ENCODE results near the gene OR10V1. TPM values are rescaled to one million over a fixed set of nuclear protein-coding genes. Genes with fewer than 3 reads are reported as not detected.
A peak's percentile ranks its signal among the peaks of the same experiment; 100 is the strongest.

Gene OR10V1
- total and polyA plus RNA-seq, 2 experiments from 2014 or later = not detected

DNA sequence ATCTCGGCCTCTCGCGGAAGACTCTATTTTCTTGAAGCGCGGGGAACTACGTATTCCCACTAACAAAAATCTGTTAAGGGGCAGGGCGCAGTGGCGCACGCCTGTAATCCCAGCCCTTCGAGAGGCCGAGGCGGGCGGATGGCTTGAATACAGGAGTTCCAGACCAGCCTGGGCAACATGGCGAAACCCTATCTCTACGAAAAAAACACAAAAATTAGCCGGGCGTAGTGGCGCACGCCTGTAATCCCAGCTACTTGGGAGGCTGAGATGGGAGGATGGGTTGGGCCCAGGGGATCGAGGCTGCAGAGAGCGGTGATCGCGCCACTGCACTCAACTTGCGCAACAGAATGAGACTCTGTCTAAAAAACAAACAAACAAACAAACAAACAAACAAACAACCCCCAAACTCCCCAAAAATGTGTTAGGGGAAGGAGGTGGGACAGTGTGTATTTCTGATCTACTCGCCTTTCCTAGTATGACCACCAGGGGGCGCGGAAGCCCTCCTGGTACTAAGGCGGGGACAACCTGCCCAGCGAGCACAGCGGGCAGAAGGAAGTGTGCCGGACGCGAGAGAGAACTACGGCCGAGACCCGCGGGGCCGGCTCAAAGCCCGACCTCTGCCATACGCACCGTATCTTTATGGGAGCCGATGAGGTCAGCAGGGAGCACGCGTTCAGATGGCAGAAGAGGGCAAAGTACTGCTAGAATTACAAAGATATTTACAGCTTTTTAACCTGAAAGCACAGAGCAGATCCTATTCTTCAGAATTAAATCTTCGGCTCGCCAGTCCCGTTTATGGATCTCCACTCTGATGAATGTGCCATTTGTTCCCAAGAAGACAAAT lies 40.2 kb upstream of the OR10V1 start:
- Histone ChIP-seq H3K4me2 (peak overlapping the region; percentile 95), H4K20me1 (replicated peaks; ENCODE audit: insufficient read depth) (peaks cover 13% of the 10 kb centered on the region), H3F3A (replicated peaks; ENCODE audit: low read depth) (peaks cover 10% of the 10 kb centered on the region; the same call in 1 of the 2 replicates), H3K36me3 (ENCODE audit: insufficient read depth) (no peaks in the 10 kb centered on the region), H3K4me1 (ENCODE audit: insufficient read depth) (peaks cover 16% of the 10 kb centered on the region), H2AFZ (peak overlapping the region; percentile 99), H3K27me3 (ENCODE audit: insufficient read depth) (no peaks in the 10 kb centered on the region), H3K9me2 (ENCODE audit: insufficient read depth) (no peaks in the 10 kb centered on the region), H3K27ac (ENCODE audit: low read depth) (no peak overlapping the region), H3K4me3 (peak overlapping the region; percentile 99), H3K79me2 (replicated peaks; ENCODE audit: insufficient read depth) (peaks cover 33% of the 10 kb centered on the region)
- Mint-ChIP-seq H3K27ac (no peak overlapping the region; the same call in 1 of the 2 replicates), H3K9me3 (no peaks in the 10 kb centered on the region), H3K4me3 (peak overlapping the region; percentile 91), H3K27me3 (ENCODE audit: insufficient read depth, low read depth, poor library complexity) (peaks cover 14% of the 10 kb centered on the region), H3K4me1 (peaks cover 19% of the 10 kb centered on the region), H3K36me3 (ENCODE audit: low read depth) (peaks cover 4% of the 10 kb centered on the region; the same call in 2 of the 3 replicates)
- peak; percentile 58 for ATAC-seq
- no peak for TF ChIP-seq JUNB (IDR thresholded peaks at IDR 0.05; ENCODE audit: unreplicated experiment)
- TF ChIP-seq, protein P1, sequence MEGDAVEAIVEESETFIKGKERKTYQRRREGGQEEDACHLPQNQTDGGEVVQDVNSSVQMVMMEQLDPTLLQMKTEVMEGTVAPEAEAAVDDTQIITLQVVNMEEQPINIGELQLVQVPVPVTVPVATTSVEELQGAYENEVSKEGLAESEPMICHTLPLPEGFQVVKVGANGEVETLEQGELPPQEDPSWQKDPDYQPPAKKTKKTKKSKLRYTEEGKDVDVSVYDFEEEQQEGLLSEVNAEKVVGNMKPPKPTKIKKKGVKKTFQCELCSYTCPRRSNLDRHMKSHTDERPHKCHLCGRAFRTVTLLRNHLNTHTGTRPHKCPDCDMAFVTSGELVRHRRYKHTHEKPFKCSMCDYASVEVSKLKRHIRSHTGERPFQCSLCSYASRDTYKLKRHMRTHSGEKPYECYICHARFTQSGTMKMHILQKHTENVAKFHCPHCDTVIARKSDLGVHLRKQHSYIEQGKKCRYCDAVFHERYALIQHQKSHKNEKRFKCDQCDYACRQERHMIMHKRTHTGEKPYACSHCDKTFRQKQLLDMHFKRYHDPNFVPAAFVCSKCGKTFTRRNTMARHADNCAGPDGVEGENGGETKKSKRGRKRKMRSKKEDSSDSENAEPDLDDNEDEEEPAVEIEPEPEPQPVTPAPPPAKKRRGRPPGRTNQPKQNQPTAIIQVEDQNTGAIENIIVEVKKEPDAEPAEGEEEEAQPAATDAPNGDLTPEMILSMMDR (conservative IDR thresholded peaks at IDR 0.05; ENCODE audit: low read depth in 2 of 2) = peak; percentile 88 to 91
- DNase-seq (ENCODE audit: low spot score) = peak; percentile 88

GRCh38 chr11:59746111-59746510 lies 32.5 kb upstream of the OR10V1 start:
- H3K36me3 Mint-ChIP-seq (ENCODE audit: low read depth) = no peaks in the 10 kb centered on the region
- no peaks in the 10 kb centered on the region for H3K27me3 ChIP-seq (ENCODE audit: insufficient read depth)

More at GRCh38 chr11:59746111-59746510, 32.5 kb upstream of the OR10V1 start:
- Histone ChIP-seq H3K4me2 (no peak overlapping the region), H3K4me3 (no peak overlapping the region), H4K20me1 (replicated peaks; ENCODE audit: insufficient read depth) (no peaks in the 10 kb centered on the region), H3K4me1 (ENCODE audit: insufficient read depth) (no peaks in the 10 kb centered on the region), H3F3A (replicated peaks; ENCODE audit: low read depth) (no peaks in the 10 kb centered on the region), H3K36me3 (ENCODE audit: insufficient read depth) (no peaks in the 10 kb centered on the region), H3K79me2 (replicated peaks; ENCODE audit: insufficient read depth) (no peaks in the 10 kb centered on the region), H3K9me2 (ENCODE audit: insufficient read depth) (no peaks in the 10 kb centered on the region), H2AFZ (no peak overlapping the region), H3K27ac (ENCODE audit: low read depth) (no peak overlapping the region)
- H3K4me1 Mint-ChIP-seq = no peaks in the 10 kb centered on the region
- H3K4me3 Mint-ChIP-seq = no peak overlapping the region
- H3K9me3 Mint-ChIP-seq = no peaks in the 10 kb centered on the region; the same call in 2 of the 3 replicates
- TF ChIP-seq CREB1 (CRISPR knock-in tag; IDR thresholded peaks at IDR 0.05; ENCODE audit: low read depth) = no peak
- no peak for TF ChIP-seq ZNF114 (CRISPR knock-in tag; IDR thresholded peaks at IDR 0.05)
- TF ChIP-seq NANOG (IDR thresholded peaks at IDR 0.05; ENCODE audit: borderline replicate concordance) = no peak
- TF ChIP-seq STAT1 (IDR thresholded peaks at IDR 0.05; ENCODE audit: unreplicated experiment) = no peak
- TF ChIP-seq ZNF331 (CRISPR knock-in tag; IDR thresholded peaks at IDR 0.05; ENCODE audit: low read depth) = no peak
- TF ChIP-seq, protein P2, sequence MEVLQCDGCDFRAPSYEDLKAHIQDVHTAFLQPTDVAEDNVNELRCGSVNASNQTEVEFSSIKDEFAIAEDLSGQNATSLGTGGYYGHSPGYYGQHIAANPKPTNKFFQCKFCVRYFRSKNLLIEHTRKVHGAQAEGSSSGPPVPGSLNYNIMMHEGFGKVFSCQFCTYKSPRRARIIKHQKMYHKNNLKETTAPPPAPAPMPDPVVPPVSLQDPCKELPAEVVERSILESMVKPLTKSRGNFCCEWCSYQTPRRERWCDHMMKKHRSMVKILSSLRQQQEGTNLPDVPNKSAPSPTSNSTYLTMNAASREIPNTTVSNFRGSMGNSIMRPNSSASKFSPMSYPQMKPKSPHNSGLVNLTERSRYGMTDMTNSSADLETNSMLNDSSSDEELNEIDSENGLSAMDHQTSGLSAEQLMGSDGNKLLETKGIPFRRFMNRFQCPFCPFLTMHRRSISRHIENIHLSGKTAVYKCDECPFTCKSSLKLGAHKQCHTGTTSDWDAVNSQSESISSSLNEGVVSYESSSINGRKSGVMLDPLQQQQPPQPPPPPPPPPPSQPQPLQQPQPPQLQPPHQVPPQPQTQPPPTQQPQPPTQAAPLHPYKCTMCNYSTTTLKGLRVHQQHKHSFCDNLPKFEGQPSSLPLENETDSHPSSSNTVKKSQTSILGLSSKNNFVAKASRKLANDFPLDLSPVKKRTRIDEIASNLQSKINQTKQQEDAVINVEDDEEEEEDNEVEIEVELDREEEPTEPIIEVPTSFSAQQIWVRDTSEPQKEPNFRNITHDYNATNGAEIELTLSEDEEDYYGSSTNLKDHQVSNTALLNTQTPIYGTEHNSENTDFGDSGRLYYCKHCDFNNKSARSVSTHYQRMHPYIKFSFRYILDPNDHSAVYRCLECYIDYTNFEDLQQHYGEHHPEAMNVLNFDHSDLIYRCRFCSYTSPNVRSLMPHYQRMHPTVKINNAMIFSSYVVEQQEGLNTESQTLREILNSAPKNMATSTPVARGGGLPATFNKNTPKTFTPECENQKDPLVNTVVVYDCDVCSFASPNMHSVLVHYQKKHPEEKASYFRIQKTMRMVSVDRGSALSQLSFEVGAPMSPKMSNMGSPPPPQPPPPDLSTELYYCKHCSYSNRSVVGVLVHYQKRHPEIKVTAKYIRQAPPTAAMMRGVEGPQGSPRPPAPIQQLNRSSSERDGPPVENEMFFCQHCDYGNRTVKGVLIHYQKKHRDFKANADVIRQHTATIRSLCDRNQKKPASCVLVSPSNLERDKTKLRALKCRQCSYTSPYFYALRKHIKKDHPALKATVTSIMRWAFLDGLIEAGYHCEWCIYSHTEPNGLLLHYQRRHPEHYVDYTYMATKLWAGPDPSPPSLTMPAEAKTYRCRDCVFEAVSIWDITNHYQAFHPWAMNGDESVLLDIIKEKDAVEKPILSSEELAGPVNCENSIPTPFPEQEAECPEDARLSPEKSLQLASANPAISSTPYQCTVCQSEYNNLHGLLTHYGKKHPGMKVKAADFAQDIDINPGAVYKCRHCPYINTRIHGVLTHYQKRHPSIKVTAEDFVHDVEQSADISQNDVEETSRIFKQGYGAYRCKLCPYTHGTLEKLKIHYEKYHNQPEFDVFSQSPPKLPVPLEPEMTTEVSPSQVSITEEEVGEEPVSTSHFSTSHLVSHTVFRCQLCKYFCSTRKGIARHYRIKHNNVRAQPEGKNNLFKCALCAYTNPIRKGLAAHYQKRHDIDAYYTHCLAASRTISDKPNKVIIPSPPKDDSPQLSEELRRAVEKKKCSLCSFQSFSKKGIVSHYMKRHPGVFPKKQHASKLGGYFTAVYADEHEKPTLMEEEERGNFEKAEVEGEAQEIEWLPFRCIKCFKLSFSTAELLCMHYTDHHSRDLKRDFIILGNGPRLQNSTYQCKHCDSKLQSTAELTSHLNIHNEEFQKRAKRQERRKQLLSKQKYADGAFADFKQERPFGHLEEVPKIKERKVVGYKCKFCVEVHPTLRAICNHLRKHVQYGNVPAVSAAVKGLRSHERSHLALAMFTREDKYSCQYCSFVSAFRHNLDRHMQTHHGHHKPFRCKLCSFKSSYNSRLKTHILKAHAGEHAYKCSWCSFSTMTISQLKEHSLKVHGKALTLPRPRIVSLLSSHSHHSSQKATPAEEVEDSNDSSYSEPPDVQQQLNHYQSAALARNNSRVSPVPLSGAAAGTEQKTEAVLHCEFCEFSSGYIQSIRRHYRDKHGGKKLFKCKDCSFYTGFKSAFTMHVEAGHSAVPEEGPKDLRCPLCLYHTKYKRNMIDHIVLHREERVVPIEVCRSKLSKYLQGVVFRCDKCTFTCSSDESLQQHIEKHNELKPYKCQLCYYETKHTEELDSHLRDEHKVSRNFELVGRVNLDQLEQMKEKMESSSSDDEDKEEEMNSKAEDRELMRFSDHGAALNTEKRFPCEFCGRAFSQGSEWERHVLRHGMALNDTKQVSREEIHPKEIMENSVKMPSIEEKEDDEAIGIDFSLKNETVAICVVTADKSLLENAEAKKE (CRISPR knock-in tag; IDR thresholded peaks at IDR 0.05) = no peak
- TF ChIP-seq, protein P1 (conservative IDR thresholded peaks at IDR 0.05; ENCODE audit: low read depth in 2 of 2) = no peak
- H3K27me3 Mint-ChIP-seq (ENCODE audit: insufficient read depth, low read depth, poor library complexity) = no peaks in the 10 kb centered on the region
- no peak overlapping the region for H3K27ac Mint-ChIP-seq
- ATAC-seq (no peak), DNase-seq (ENCODE audit: low spot score) (no peak)
